PFSK-1 (cell line): ENCODE data around the gene RPUSD1.

Source experiments
- FOXP2 ChIP-seq: optimal IDR thresholded peaks from 2 replicates; pipeline ENCODE3; 2011; ENCODE audit warnings: borderline replicate concordance, control low read depth, inconsistent platforms; ENCODE audit not compliant: insufficient read depth; ENCODE audit errors: extremely low read length, extremely low read depth
- POLR2AphosphoS5 ChIP-seq: IDR thresholded peaks from 2 replicates; pipeline ENCODE4 v1.6.1; 2012; ENCODE audit warnings: low read depth, mild to moderate bottlenecking, control low read depth, low read length, moderate library complexity
- REST ChIP-seq, 2 experiments: IDR thresholded peaks; 2 replicates each; pipeline versions ENCODE4 v1.6.1 to v1.8.0; 2011 to 2012; ENCODE audit warnings: low read depth in 2 of 2, low read length in 2 of 2, control low read depth in 1 of 2, inconsistent platforms in 1 of 2, mild to moderate bottlenecking in 1 of 2, moderate library complexity in 1 of 2; ENCODE audit not compliant: insufficient read depth in 1 of 2
- SIN3A ChIP-seq: IDR thresholded peaks from 2 replicates; pipeline ENCODE4 v1.6.1; 2012; ENCODE audit warnings: mild to moderate bottlenecking, low read length, moderate library complexity, borderline replicate concordance; ENCODE audit not compliant: insufficient read depth
- TAF1 ChIP-seq: IDR thresholded peaks from 2 replicates; pipeline ENCODE4 v1.6.1; 2012; ENCODE audit warnings: low read length, control low read depth, borderline replicate concordance; ENCODE audit not compliant: insufficient read depth

Gene RPUSD1

GRCh38 chr16:799948-800833 lies 12.0 kb upstream of the RPUSD1 start, which contains the start of gene GNG13:
Gene GNG13, minus strand, starts transcription at chr16:800734. Its CDS starts 1,657 bp downstream, at chr16:799077.
- TF ChIP-seq FOXP2: no peak
- TF ChIP-seq REST (IDR thresholded peaks at IDR 0.05; ENCODE audit: insufficient read depth in 1 of 2, low read depth in 2 of 2, low read length in 2 of 2): no peak
- TF ChIP-seq SIN3A: no peak
- TF ChIP-seq TAF1: no peak
- TF ChIP-seq POLR2AphosphoS5: no peak

- TF ChIP-seq SIN3A: no peak
- TF ChIP-seq FOXP2: no peak
- TF ChIP-seq TAF1: no peak
- no peak for TF ChIP-seq REST (IDR thresholded peaks at IDR 0.05; ENCODE audit: insufficient read depth in 1 of 2, low read depth in 2 of 2, low read length in 2 of 2)
- TF ChIP-seq POLR2AphosphoS5: no peak; the same call in 1 of the 2 replicates
These were observed 11.1 kb upstream of the RPUSD1 start for GRCh38 chr16:799111-799947.

GRCh38 chr16:798666-799065 lies 10.5 kb upstream of the RPUSD1 start:
- TF ChIP-seq REST (IDR thresholded peaks at IDR 0.05; ENCODE audit: insufficient read depth in 1 of 2, low read depth in 2 of 2, low read length in 2 of 2) (no peak), POLR2AphosphoS5 (no peak)

- no peak for TF ChIP-seq TAF1
- no peak for TF ChIP-seq FOXP2
These were observed 9.5 kb upstream of the RPUSD1 start for GRCh38 chr16:797686-798085.

- TF ChIP-seq POLR2AphosphoS5: no peak
These were observed 8.9 kb upstream of the RPUSD1 start for GRCh38 chr16:797120-797420.
